T-helper 2 cell treated with Interferon-gamma antibody and Interleukin-4, amounts not matched to agents 100 ng/mL and 5 ng/mL, for 36 hours (primary cell): ENCODE data around the gene CPT1B. TPM values are rescaled to one million over a fixed set of nuclear protein-coding genes. Genes with fewer than 3 reads are reported as not detected.
"Not testable (repeated sequence)": the region's sequence is repeated elsewhere in the genome, so short reads cannot be mapped to it uniquely, and the experiment has no call there.

Experiments used
- intact Hi-C: fragments of 100-400 bp; cut with micrococcal nuclease; formaldehyde crosslinking; loops from one replicate; pipeline ENCODE4 v1.15.1; 2023
- total RNA-seq: library from RNA; stranded (reverse); gene quantifications from 2 replicates; pipeline ENCODE4 v1.2.3, GENCODE V29; 2022

Gene CPT1B
- total RNA-seq, 1 donor from 2014 or later, result 90.6 TPM

GRCh38 chr22:50547263-50547985 is 30.8 kb downstream of the CPT1B start:
- intact Hi-C loops, result no loop called here

GRCh38 chr22:50546326-50547262 is 31.6 kb downstream of the CPT1B start:
- intact Hi-C loops, result no loop called here

- intact Hi-C loops, result loop anchor here (2.0 kb wide), 2 partner anchors 15 to 17 kb away; partner anchors contain the start of genes SYCE3 and TYMP
Observed at GRCh38 chr22:50545522-50546325, 32.5 kb downstream of the CPT1B start, which contains the start of gene KLHDC7B. TSS of gene KLHDC7B (plus strand) at chr22:50545899. CDS start at chr22:50546244, 345 bp downstream.

- intact Hi-C loops, result loop anchor here (1.0 to 2.0 kb wide), 3 partner anchors 14 to 77 kb away; partner anchors contain the start of genes SYCE3 and TYMP
Observed at GRCh38 chr22:50544746-50545253, 33.4 kb downstream of the CPT1B start.

- intact Hi-C loops, result loop anchor here (1.0 to 2.0 kb wide), 3 partner anchors 13 to 77 kb away; partner anchors contain the start of genes SYCE3 and TYMP
Observed at GRCh38 chr22:50544078-50544745, 34.0 kb downstream of the CPT1B start.

GRCh38 chr22:50542416-50542927 is 35.8 kb downstream of the CPT1B start:
- intact Hi-C loops, result no loop called here

GRCh38 chr22:50541667-50542026 is 36.6 kb downstream of the CPT1B start:
- intact Hi-C loops, result not testable (repeated sequence)

GRCh38 chr22:50540381-50540780 is 37.8 kb downstream of the CPT1B start:
- intact Hi-C loops, result no loop called here

- intact Hi-C loops, result no loop called here
Observed at GRCh38 chr22:50537765-50538164, 40.5 kb downstream of the CPT1B start.

GRCh38 chr22:50536226-50536625 is 42.0 kb downstream of the CPT1B start:
- intact Hi-C loops, result no loop called here

- intact Hi-C loops, result no loop called here
Observed at GRCh38 chr22:50535113-50535512, 43.1 kb downstream of the CPT1B start.

- intact Hi-C loops, result not testable (repeated sequence)
Observed at GRCh38 chr22:50533856-50534711, 44.1 kb downstream of the CPT1B start.

- intact Hi-C loops, result no loop called here
Observed at GRCh38 chr22:50532824-50533796, 45.1 kb downstream of the CPT1B start.

- intact Hi-C loops, result loop anchor here (1.0 to 2.0 kb wide), 2 partner anchors 7 to 13 kb away; partner anchors contain the start of gene KLHDC7B
Observed at GRCh38 chr22:50531962-50532674, 46.1 kb downstream of the CPT1B start.

- intact Hi-C loops, result loop anchor here (1.0 to 2.0 kb wide), 2 partner anchors 8 to 13 kb away; partner anchors contain the start of gene KLHDC7B
Observed at GRCh38 chr22:50531546-50531961, 46.7 kb downstream of the CPT1B start.

- intact Hi-C loops, result loop anchor here (1.0 to 2.0 kb wide), 2 partner anchors 8 to 14 kb away; partner anchors contain the start of gene KLHDC7B
Observed at GRCh38 chr22:50530877-50531545, 47.2 kb downstream of the CPT1B start.

- intact Hi-C loops, result loop anchor here (2.0 kb wide), 1 partner anchor 14 kb away; the partner anchor contains the start of gene KLHDC7B
Observed at GRCh38 chr22:50530580-50530876, 47.7 kb downstream of the CPT1B start.
